GM19328 (cell line): ENCODE measurements around the gene PLPPR3.

ENCODE experiments used
- ATAC-seq: cut with Tn5 transposase; IDR thresholded peaks from one replicate; pipeline ENCODE4 v1.9.1; 2021; ENCODE audit warnings: mild to moderate bottlenecking, moderate library complexity; ENCODE audit not compliant: unreplicated experiment

The PLPPR3 gene

DNA sequence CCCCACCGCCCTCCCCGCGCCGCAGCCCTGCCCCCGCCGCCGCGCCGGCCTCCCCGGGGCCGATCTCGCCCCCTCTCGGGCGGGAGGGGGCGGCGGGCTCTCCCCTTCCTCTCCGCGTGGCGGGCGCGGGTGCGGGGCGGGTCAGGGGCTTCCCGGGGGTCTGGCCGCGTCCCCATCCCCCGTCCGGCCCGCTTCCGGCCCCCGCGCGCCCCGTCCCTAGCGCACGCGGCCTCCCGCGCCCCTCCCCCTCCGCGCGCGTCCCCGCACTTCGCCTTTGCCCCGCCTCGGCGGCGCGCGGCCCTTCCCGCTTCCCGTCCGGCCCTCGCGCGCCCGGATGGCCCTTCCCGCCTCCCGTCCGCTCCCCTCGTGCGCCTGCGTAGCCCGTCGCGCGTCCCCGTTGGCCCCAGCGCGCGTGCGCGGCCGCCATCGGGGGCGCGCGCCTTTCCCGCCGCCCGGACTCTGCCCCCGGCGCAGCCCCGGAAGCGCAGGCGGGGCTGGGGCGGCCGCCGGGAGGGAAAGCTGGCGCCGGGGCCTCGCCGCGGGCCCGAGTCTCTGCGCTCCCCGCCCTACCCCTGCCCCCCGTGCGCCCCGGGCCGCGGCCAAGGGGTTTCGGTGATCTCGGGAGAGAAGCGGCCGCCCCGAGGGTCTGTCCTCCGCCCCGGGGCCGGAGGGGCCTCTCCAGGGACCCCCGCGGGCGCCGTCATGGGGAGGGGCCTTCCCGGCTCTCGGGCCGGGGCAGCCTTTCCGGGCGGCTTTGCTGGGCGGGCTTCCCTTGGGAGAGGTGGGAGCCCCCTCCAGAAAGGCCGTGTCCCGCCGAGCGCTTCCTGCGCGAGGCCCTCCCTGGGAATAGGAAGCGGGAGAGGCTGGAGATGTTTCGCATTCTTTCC lies 24.0 kb downstream of the PLPPR3 start:
- peak; percentile 38 for ATAC-seq

DNA sequence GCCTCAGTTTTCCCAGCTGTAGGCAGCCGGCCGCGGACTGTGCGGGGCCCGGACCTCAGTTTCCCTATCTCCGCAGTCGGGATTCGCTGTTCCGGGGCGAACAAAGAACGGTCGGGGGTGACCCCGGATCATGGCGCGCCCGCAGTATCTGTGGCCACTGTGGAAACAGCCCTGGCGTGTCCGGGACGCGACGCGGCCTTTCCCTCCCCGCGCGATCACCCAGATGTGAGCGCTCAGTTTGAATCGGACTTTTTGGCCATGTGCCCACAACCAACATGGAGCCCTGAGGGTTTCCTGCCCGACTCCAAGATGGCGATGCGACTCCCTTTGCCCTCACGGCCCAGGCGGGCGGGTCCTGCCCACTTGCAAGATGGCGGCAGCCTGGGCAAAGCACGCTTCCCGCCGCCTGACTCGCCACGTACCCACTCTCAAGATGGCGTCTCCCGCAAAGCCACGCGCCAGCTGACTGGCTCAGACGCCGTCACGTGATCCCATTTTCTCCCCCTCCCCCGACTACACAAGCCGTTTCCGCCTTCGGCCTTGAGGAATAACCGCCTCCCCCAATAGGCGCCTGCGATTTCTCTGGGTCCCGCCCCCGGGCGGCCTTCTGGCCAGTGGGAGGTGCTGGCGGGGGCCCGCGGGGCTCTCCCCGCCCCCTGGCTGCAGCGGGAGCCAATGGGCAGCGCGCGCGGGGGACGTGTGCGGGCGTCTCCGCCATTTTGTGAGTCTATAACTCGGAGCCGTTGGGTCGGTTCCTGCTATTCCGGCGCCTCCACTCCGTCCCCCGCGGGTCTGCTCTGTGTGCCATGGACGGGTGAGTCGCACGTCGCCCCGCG lies 24.8 kb downstream of the PLPPR3 start, which contains the start of gene PTBP1:
TSS of gene PTBP1 (plus strand) at position 761 of the 836 bp plus-strand sequence. CDS start at position 807, 46 bp downstream.
- peak; percentile 64 for ATAC-seq

DNA sequence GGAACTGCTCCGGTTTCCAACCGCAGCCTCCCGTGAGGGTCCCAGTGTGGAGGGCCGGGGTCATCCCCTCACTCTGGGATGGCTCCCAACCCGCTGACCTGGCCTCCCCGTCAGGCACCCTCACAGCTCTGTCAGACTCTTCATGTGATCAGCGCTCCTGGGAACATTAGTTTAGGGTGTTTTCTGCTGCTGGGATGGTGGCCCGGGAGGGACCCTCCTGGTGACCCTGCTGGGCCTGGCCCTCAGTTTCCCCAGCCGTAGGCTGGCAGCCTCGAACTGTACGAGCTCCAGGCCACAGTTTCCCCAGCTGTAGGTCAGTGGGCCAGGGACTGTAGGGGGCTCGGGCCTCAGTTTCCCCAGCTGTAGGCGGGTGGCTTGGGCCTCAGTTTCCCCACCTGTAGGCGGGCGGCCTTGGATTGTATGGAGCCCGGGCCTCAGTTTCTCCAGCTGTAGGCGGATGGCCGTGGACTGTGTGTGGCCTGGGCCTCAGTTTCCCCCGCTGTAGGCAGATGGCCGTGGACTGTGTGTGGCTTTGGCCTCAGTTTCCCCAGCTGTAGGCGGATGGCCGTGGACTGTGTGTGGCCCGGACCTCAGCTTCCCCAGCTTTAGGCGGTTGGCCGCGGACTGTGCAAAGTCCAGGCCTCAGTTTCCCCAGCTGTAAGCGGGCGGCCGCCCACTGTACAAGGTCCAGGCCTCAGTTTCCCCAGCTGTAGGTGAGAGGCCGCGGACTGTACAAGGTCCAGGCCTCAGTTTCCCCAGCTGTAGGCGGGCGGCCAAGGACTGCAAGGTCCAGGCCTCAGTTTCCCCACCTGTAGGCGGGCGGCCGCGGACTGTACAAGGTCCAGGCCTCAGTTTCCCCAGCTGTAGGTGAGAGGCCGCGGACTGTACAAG lies 25.8 kb downstream of the PLPPR3 start:
- ATAC-seq, result no peak

DNA sequence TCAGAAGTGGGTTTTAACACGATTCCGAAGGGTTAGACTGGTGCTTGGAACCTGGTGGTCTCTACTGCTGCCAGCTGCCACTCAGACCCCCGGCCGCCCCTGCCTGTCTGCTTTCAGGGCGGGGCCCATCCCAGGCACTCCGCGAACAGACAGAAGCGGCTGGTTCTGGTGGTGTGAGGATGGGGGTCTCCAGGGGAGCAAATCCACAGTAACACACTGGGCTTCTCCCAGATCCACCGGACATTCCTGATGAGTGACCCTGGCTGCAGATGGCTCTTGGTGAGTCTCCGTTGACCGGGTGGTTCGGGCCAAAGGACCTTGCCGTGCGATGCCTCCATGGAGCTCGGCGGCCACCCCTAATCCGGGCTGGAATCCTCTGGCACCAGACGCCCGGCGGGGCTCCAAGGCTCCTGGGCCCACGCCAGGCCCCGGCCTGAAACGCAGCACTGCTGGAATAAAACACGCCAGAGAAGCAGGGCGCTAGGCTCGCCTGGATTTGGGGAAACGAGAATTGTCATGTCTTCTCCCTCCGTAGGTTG lies 26.6 kb downstream of the PLPPR3 start:
- no peak for ATAC-seq

DNA sequence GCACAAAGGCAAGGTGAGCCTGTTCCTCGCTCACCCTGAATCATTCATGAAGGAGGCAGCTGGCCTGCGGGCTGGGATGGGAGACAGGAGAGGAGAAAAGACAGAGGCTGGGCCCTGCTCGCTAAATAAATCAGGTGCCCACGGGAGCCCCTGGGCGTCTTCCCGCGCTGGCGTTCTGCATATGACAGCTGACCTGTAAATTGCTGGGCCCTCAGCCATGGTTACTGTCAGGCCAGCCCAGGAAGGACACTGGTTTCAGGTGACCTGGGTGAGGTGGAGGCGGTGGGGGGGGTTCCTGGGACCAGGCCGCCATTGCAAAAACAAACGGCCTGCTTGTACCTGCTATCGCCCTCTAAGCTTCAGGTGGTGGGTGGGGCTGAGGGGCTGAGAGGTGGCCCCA lies 27.9 kb downstream of the PLPPR3 start:
- ATAC-seq, result no peak

DNA sequence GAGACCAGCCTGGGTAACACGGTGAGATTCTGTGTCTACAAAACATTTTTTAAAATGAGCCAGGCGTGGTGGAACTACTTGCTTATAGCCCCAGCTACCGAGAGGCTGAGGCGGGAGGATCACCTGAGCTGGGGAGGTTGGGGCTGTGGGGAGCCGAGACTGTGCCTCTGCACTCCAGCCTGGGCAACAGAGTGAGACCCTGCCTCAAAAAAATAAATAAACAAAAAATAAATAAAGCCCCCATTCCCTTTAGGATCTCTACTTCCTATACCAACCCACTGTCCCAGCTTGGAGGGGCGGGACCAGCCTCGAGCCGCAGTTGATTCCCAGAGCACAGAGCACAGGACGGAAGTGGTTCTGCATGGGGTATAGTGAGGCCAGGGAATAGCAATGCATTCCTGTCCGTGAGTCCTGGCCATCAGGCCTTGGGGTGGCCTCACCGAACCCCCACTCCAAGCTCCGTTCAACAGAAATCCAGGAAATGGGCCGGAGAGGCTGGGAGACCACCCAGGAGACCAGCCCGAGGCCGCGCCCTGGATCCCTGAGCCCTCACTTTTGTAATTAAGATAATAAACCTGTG lies 29.4 kb downstream of the PLPPR3 start:
- ATAC-seq, result no peak

DNA sequence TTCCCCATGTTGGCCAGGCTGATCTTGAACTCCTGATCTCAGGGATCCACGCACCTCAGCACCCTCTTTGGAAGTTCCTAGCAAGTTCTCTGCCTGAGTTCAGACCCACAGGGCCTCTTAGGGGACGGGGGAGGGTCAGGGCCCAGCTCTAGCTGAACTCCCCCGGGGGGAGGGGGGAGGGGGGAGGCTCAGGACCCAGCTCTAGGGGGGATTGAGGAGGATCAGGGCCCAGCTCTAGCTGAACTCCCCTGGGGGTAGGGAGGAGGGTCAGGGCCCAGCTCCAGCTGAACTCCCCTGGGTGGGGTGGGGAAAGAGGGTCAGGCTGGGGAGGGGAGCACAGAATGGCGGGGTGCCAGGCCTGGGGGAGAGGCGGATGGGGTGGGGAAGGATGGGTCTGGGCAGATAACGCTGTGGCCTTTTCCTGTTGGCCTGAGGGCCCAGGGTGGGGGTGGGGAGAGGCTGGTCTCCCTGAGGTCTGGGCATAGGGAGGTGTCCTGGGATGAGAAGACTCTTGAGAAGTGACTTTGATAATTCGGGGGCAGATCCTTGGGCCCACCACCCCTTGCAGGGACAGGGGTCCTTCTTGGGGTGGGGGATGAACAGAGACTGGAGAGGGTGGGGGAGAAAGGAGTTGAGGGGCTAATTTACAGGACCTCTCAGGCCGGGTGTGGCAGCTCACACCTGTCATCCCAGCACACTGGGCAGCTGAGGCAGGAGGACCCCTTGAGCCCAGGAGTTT lies 30.0 kb downstream of the PLPPR3 start:
- ATAC-seq, result no peak

DNA sequence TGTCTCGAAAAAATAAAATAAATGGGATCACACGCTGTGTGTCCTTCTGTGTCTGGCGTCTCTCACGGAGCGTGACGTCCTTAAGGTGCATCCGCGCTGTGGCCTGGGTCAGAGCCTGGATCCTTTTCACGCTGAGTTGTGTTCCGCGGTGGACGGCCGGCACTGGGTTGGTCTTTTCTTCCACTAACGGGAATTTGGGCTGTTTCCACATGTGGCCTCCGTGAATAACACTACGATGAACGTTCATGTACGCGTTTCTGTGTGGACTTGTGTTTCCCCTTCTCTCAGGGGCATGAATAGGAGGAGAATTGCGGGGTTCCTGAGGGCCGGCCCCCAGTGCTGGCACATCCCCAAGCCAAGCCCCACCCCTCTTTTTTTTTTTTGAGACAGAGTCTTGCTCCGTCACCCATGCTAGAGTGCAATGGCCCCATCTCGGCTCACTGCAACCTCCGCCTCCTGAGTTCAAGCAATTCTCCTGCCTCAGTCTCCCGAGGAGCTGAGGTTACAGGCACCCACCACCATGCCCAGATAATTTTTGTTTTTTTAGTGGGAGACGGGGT lies 30.7 kb downstream of the PLPPR3 start:
- ATAC-seq, result no peak

DNA sequence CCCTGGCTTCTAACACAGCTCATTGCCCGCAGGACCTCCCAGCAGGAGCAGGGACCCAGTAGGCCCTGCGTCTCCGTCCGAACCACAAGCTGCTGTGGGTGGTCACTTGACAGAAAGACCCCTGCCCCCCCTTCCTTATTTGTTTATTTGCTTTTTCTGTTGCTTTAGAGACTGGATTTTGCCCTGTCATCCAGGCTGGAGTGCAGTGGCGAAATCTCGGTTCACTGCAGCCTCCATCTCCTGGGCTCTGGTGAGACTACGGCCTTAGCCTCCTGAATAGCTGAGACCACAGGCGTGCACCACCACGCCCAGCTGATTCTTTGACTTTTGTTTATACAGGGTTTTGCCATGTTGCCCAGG lies 32.1 kb downstream of the PLPPR3 start:
- no peak for ATAC-seq

DNA sequence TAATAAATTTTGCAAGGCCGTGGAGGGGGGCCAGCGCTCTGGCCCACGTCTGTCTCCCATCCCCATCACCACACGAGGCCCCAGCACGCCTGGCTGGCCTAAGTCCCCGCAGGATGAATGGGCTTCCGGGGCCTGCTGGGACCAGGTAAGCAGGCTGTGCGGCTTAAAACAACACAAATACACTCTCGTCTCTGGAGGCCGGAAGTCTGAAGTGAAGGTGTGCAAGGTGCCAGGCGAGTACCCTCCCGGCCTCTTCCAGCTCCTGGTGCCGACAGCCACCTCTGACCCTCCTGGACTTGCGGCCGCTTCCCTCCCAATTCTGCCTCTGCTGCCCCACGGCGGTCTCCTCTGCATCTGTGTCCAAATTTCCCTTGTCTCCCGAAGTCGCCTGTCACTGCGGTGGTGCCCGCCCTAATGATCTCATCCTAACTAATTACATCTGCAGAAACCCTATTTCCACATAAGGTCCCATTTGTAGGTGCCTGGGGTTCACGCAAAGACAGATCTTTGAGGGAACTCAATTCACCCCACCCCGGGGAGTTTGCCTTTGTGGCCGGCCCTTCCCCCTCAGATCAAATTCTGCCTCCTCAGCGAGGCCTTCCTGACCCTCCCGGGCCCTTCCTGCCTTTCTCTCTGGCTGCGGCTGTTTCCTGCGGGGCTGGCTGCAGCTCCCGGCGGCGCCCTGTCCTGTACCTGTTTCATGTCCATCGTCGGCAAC lies 32.6 kb downstream of the PLPPR3 start:
- ATAC-seq, result no peak

DNA sequence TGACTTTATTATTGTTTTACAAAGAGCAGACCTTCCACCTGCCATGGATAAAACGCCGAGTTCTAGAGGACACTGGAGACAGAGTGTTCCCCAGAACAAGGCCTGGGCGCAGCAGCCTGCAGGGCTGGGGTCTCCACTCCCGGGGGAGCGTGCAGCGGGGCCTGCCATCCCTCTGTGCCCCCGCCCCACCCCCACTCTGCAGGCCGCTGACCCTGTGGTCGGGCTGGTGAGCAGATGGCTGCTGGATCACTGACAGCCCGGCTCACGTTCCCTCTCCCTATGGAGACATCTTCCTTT lies 33.1 kb downstream of the PLPPR3 start:
- ATAC-seq, result no peak

DNA sequence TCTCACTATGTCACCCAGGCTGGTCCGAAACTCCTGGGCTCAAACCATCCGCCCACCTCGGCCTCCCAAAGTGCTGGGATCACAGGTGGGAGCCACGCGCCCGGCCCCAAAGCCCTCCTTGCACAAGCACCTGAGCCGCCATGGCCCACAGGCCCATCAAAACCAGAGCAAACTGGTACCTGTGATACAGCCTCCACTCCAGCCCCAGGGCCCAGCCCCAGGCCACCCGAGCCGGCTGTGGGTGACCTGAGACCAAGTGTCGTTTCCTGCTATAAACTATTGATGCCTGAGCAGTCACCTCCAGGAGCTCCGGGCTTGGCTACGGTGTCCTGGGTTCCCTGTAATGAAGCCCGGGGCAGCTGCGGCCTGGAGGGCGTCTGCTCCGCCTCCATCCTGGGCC lies 34.2 kb downstream of the PLPPR3 start:
- ATAC-seq, result no peak

DNA sequence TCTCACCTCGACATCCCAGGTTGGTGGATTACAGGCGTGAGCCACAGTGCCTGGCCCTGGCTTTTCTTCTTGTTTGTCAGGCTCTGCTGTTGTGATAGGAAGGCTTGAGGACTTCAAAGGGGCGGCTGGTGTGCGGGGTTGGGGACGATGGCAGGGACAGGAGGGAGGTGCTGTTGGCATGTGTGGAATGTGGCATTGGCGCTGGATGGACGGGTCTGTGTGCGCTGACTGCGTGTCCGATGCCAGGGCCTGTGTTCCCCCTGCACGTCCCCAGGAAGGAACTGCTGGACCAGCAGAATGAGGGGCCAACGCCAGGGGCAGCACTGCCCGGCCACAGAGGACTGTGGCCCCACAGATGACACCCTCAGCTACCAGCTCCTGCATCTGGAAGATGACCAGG lies 37.2 kb downstream of the PLPPR3 start:
- no peak for ATAC-seq

DNA sequence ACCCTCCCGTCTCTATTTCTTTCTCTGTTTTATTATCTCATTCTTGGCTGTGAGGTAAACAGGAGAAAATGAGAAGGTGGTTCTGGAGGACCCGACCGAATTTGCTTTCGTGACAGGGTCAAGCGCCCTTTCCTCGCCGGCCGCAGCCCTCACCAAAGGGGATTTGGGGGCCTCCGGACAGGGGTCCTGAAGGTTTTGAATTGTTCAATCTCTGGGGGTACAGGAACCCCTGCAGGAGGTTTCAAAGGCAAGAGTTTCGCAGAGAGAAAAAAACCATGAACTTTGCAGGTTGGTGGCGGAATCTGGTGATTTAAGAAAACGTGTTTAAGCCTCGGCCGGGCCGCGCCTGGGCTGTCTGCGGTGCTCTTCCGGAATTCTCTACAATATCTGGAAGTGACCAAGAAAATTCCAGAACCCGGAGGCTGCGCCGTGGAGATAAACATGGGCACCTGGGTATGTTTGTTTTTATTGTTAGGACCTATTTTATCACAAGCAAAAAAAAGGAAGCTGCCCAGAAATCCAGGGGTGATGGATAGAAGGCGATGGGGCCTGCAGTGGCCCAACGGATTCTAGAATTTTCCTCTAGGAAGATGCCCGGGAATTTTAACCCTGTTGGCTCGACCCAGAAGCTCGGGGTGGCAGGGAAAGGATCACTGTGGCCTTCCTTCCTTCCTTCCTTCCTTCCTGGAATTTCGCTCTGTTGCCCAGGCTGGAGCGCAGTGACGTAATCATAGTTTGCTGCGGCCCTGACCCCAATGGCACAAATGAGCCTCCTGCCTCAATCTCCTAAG lies 38.7 kb downstream of the PLPPR3 start:
- no peak for ATAC-seq

DNA sequence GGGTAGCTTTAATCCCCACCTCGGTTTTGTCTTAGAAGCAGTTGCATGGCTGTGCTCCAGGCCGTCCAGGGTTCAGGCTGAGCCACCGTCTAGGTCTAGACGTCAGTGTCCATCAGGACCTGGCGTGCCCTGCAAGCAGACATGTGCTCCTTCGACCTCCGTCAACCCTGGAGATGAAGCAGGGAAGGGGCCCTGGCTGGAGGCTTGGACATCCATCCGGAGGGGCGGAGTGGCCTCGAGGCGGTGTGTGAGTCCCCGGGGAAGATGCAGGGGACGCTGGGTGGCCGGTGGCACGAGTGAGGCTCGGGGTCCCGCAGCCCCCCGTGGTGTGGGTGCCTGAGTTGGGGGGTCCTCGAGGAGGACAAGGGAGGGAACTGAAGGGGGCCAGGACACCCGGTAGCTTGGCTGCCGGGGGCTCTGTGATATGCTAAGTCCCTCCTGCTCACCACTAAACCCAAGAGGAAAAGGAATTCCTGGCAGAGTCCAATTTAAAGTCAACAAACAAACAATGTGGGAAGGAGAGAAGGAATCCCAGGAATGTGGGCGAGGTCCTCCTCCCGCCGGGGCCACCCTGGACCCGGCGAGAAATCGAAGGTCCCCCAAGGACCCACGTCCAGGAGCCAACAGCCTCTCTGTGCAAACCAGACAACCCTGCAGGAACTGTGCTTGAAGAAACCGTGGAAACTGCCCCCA lies 39.4 kb downstream of the PLPPR3 start:
- no peak for ATAC-seq

DNA sequence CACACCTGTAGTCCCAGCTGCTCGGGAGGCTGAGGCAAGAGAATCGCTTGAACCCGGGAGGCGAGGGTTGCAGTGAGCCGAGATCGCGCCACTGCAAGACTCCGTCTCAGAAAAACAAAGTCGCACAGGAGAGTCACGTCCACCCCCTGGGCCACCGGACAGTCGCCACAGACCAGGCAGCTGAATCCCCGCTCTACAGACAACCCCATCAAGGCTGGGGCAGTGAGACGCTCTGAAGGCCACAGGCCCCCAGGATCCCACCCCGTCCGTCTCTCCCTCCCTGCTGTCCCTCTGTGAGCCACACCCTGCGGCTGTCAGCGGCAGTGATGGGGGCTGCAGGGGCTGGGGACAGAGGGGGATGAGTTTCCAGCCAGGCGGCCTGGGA lies 40.0 kb downstream of the PLPPR3 start:
- ATAC-seq, result no peak

DNA sequence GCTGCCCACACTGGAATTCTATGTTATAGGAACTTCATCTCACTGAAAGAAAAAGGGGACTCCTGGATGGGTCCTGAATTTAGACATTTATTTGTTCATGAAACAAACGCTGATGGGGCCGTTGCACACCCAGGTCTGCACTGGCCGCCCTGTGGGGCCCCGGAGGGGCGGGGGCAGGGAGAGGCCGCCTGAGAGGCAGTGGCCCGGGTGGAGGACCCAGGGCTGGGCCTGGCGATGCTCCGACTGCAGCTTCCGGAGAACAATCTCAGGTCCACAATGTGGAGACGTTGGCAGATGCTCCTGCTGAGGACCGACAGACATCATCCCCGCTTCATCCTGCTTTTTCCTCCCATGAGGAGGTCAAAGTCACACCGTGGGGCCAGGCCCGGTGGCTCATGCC lies 40.8 kb downstream of the PLPPR3 start:
- ATAC-seq, result no peak
